ENCODE results near the gene RHBDL3.

Gene RHBDL3

GRCh38 chr17:32267690-32268205 is 2.1 kb downstream of the RHBDL3 start:
- no peak for DNase-seq

GRCh38 chr17:32268734-32269288 is 3.2 kb downstream of the RHBDL3 start:
- no peak for DNase-seq

GRCh38 chr17:32269377-32269776 is 3.7 kb downstream of the RHBDL3 start:
- no peak for DNase-seq

GRCh38 chr17:32271844-32272243 is 6.2 kb downstream of the RHBDL3 start:
- DNase-seq: no peak

- DNase-seq: no peak
Observed at GRCh38 chr17:32274101-32274500, 8.5 kb downstream of the RHBDL3 start.

GRCh38 chr17:32274643-32275042 is 9.0 kb downstream of the RHBDL3 start:
- no peak for DNase-seq

GRCh38 chr17:32275060-32276042 is 9.7 kb downstream of the RHBDL3 start:
- DNase-seq: peak; percentile 54

GRCh38 chr17:32276171-32276601 is 10.6 kb downstream of the RHBDL3 start:
- no peak for DNase-seq

GRCh38 chr17:32277284-32277683 is 11.7 kb downstream of the RHBDL3 start:
- DNase-seq: no peak

GRCh38 chr17:32278815-32279214 is 13.2 kb downstream of the RHBDL3 start:
- no peak for DNase-seq

GRCh38 chr17:32279891-32280716 is 14.5 kb downstream of the RHBDL3 start:
- DNase-seq: no peak

- DNase-seq: no peak
Observed at GRCh38 chr17:32281011-32281451, 15.4 kb downstream of the RHBDL3 start.

GRCh38 chr17:32283745-32284201 is 18.1 kb downstream of the RHBDL3 start:
- no peak for DNase-seq

- DNase-seq: no peak
Observed at GRCh38 chr17:32285306-32285705, 19.7 kb downstream of the RHBDL3 start.

- no peak for DNase-seq
Observed at GRCh38 chr17:32285746-32286517, 20.3 kb downstream of the RHBDL3 start.

- DNase-seq: peak; percentile 46
Observed at GRCh38 chr17:32286518-32286900, 20.9 kb downstream of the RHBDL3 start.

GRCh38 chr17:32287804-32288511 is 22.3 kb downstream of the RHBDL3 start:
- no peak for DNase-seq

GRCh38 chr17:32288615-32289014 is 23.0 kb downstream of the RHBDL3 start:
- DNase-seq: peak; percentile 87

GRCh38 chr17:32289471-32290070 is 23.9 kb downstream of the RHBDL3 start:
- no peak for DNase-seq

- DNase-seq: no peak
Observed at GRCh38 chr17:32292094-32292493, 26.5 kb downstream of the RHBDL3 start.

GRCh38 chr17:32297424-32297823 is 31.8 kb downstream of the RHBDL3 start:
- DNase-seq: no peak

Measured in GDM1 (cell line).